Activated CD8-positive, alpha-beta memory T cell treated with anti-CD3 and anti-CD28 coated beads for 4 hours (primary cell): Measurements from ENCODE around the gene MYO5A.

ENCODE experiments used
- DNase-seq, 2 donors: peaks; one replicate each; pipeline ENCODE4 v3.0.0-alpha.2; 2020; ENCODE audit warnings: low read depth in 2 of 2

Gene MYO5A

GRCh38 chr15:52362497-52362896, 166.2 kb downstream of the MYO5A start:
- DNase-seq, result no peak

- DNase-seq, result no peak
These were observed 166.6 kb downstream of the MYO5A start for GRCh38 chr15:52361975-52362494.

GRCh38 chr15:52361494-52361893, 167.2 kb downstream of the MYO5A start:
- DNase-seq, result no peak

- DNase-seq, result no peak
These were observed 168.2 kb downstream of the MYO5A start for GRCh38 chr15:52360229-52361203.

- no peak for DNase-seq
These were observed 169.0 kb downstream of the MYO5A start for GRCh38 chr15:52359722-52360121.

GRCh38 chr15:52357949-52358348, 170.7 kb downstream of the MYO5A start:
- no peak for DNase-seq

- DNase-seq, result no peak
These were observed 176.6 kb downstream of the MYO5A start for GRCh38 chr15:52352086-52352485.

GRCh38 chr15:52351206-52351908, 177.3 kb downstream of the MYO5A start:
- DNase-seq, result no peak

GRCh38 chr15:52350423-52350822, 178.3 kb downstream of the MYO5A start:
- DNase-seq, result no peak

GRCh38 chr15:52349052-52349700, 179.5 kb downstream of the MYO5A start:
- no peak for DNase-seq

GRCh38 chr15:52348056-52348745, 180.5 kb downstream of the MYO5A start:
- DNase-seq, result no peak

GRCh38 chr15:52344592-52344991, 184.1 kb downstream of the MYO5A start:
- no peak for DNase-seq

- no peak for DNase-seq
These were observed 184.8 kb downstream of the MYO5A start for GRCh38 chr15:52343831-52344230.

GRCh38 chr15:52340093-52340492, 188.6 kb downstream of the MYO5A start:
- no peak for DNase-seq

- DNase-seq, result no peak
These were observed 189.8 kb downstream of the MYO5A start for GRCh38 chr15:52338891-52339290.

- no peak for DNase-seq
These were observed 190.6 kb downstream of the MYO5A start for GRCh38 chr15:52338058-52338457.

GRCh38 chr15:52337198-52337853, 191.4 kb downstream of the MYO5A start:
- DNase-seq, result no peak

GRCh38 chr15:52336529-52336928, 192.2 kb downstream of the MYO5A start:
- DNase-seq, result no peak

GRCh38 chr15:52334491-52335160, 194.1 kb downstream of the MYO5A start:
- DNase-seq, result no peak

GRCh38 chr15:52331490-52332240, 197.0 kb downstream of the MYO5A start:
- peak; percentile 2 to 19 for DNase-seq
